ENCODE measurements around the gene KIRREL1.

GRCh38 chr1:158028969-158029368 is 35.5 kb downstream of the KIRREL1 start:
- no peak for TF ChIP-seq EP300 (IDR thresholded peaks at IDR 0.05)
- TF ChIP-seq, protein P1, sequence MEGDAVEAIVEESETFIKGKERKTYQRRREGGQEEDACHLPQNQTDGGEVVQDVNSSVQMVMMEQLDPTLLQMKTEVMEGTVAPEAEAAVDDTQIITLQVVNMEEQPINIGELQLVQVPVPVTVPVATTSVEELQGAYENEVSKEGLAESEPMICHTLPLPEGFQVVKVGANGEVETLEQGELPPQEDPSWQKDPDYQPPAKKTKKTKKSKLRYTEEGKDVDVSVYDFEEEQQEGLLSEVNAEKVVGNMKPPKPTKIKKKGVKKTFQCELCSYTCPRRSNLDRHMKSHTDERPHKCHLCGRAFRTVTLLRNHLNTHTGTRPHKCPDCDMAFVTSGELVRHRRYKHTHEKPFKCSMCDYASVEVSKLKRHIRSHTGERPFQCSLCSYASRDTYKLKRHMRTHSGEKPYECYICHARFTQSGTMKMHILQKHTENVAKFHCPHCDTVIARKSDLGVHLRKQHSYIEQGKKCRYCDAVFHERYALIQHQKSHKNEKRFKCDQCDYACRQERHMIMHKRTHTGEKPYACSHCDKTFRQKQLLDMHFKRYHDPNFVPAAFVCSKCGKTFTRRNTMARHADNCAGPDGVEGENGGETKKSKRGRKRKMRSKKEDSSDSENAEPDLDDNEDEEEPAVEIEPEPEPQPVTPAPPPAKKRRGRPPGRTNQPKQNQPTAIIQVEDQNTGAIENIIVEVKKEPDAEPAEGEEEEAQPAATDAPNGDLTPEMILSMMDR (IDR thresholded peaks at IDR 0.05) = no peak
- no peak for TF ChIP-seq POLR2A (IDR thresholded peaks at IDR 0.05; ENCODE audit: low read depth)
- TF ChIP-seq POLR2AphosphoS5 (IDR thresholded peaks at IDR 0.05) = no peak

All from esophagus muscularis mucosa (tissue), 4 donors.